Lower leg skin (tissue), 3 donors: Measurements from ENCODE around the gene CACNA1D.

Source experiments
- CTCF ChIP-seq, 3 donors: fragments of 450-650 bp; IDR thresholded peaks; one replicate each; pipeline ENCODE4 v1.5.1; 2016; ENCODE audit warnings: antibody characterized with exemption in 3 of 3, mild to moderate bottlenecking in 3 of 3, moderate library complexity in 2 of 3
- POLR2A ChIP-seq, 2 donors: fragments of 450-650 bp; IDR thresholded peaks; one replicate each; pipeline ENCODE4 v1.6.1; 2016 to 2017; ENCODE audit warnings: antibody characterized with exemption in 2 of 2, mild to moderate bottlenecking in 1 of 2, moderate library complexity in 1 of 2

GRCh38 chr3:53554559-53555067 is 60.2 kb downstream of the CACNA1D start:
- no peak for TF ChIP-seq CTCF (IDR thresholded peaks at IDR 0.05)
- no peak for TF ChIP-seq POLR2A (IDR thresholded peaks at IDR 0.05)
